Measurements from ENCODE around the gene CTSZ. TPM values are rescaled to one million over a fixed set of nuclear protein-coding genes. Genes with fewer than 3 reads are reported as not detected.

The CTSZ gene
- total and polyA plus RNA-seq, 2 donors from 2014 or later = 200 to 234 TPM

GRCh38 chr20:59039233-59039632, 32.2 kb upstream of the CTSZ start:
- intact Hi-C loops (cut with DNase I) = no loop called here
- TF ChIP-seq CTCF (IDR thresholded peaks at IDR 0.05; ENCODE audit: borderline replicate concordance, extremely low read depth, insufficient read depth) = no peak
- Histone ChIP-seq H3K36me3 (ENCODE audit: control insufficient read depth in 2 of 3, insufficient read depth in 3 of 3, low read length in 3 of 3) (peaks cover 5 to 25% (median 20%) of the 10 kb centered on the region in 3 donors), H3K4me1 (ENCODE audit: control insufficient read depth in 2 of 3, insufficient read depth in 2 of 3, low read depth in 1 of 3, low read length in 3 of 3) (peaks cover 2 to 11% (median 7%) of the 10 kb centered on the region in 3 donors), H3K9me3 (ENCODE audit: control insufficient read depth in 2 of 3, insufficient read depth in 1 of 3, low read length in 3 of 3) (no peaks in the 10 kb centered on the region), H3K27me3 (ENCODE audit: control insufficient read depth, insufficient read depth, low read length) (no peaks in the 10 kb centered on the region), H3K4me3 (ENCODE audit: low read length in 3 of 3) (no peak overlapping the region), H3K9ac (ENCODE audit: low read length in 3 of 3) (no peak overlapping the region), H3K27ac (ENCODE audit: low read depth in 2 of 2, low read length in 2 of 2) (no peak overlapping the region)
- FAIRE-seq (no peak), DNase-seq (no peak)

DNA sequence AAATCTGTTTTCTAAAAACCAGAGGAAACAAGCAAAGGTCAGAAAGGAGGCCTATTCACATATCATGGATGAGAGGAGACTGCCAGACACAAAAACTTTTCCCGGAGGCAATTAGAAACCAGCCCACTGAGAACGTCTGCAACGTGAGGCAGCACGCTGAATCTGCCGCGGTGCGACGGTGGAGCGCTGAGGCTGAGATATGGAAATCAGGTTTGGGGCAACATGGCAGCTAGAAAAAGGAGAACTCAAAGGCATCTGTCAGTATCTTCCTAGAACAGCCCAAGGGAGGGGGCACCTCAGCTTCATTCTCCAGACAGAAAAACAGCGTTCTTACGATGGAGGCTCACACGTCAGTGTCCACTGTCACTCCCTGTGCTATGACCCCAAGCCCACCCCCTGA, 30.3 kb upstream of the CTSZ start:
- Histone ChIP-seq H3K27me3 (ENCODE audit: control insufficient read depth, insufficient read depth, low read length) (no peaks in the 10 kb centered on the region), H3K4me1 (ENCODE audit: control insufficient read depth in 2 of 3, insufficient read depth in 2 of 3, low read depth in 1 of 3, low read length in 3 of 3) (peaks cover 2 to 8% (median 3%) of the 10 kb centered on the region in 3 donors), H3K27ac (ENCODE audit: low read depth in 2 of 2, low read length in 2 of 2) (no peak overlapping the region), H3K9me3 (ENCODE audit: control insufficient read depth in 2 of 3, insufficient read depth in 1 of 3, low read length in 3 of 3) (no peaks in the 10 kb centered on the region), H3K4me3 (ENCODE audit: low read length in 3 of 3) (no peak overlapping the region), H3K9ac (ENCODE audit: low read length in 3 of 3) (no peak overlapping the region), H3K36me3 (ENCODE audit: control insufficient read depth in 2 of 3, insufficient read depth in 3 of 3, low read length in 3 of 3) (peaks cover 5 to 31% (median 20%) of the 10 kb centered on the region in 3 donors)
- FAIRE-seq (no peak), DNase-seq (no peak)
- no peak for TF ChIP-seq CTCF (IDR thresholded peaks at IDR 0.05; ENCODE audit: borderline replicate concordance, extremely low read depth, insufficient read depth)
- intact Hi-C loops (cut with DNase I) = no loop called here

DNA sequence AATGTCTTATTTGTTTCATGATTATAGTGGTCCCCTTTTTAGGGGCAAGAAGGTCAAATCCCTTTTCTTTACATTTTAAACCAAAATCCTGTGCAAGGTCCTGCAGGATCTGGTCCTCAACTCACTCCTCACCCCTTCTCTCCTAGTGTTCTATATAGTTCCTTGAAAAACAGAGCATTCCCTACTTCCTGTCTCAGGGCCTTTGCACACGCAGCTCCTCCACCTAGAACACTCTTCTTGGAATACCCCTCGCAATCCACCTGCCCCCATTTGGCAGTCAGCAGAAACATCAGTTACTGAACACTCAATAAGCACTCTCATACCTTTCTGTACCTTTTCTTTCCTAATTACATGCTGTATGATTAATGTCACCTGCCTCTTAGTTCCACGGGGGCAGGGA, 28.3 kb upstream of the CTSZ start:
- no peak for TF ChIP-seq CTCF (IDR thresholded peaks at IDR 0.05; ENCODE audit: borderline replicate concordance, extremely low read depth, insufficient read depth)
- DNase-seq (no peak), FAIRE-seq (no peak)
- intact Hi-C loops (cut with DNase I) = no loop called here
- H3K4me1 ChIP-seq (ENCODE audit: control insufficient read depth in 2 of 3, insufficient read depth in 2 of 3, low read depth in 1 of 3, low read length in 3 of 3) = peaks cover 0 to 8% (median 6%) of the 10 kb centered on the region in 3 donors
- H3K27me3 ChIP-seq (ENCODE audit: control insufficient read depth, insufficient read depth, low read length) = no peaks in the 10 kb centered on the region
- no peaks in the 10 kb centered on the region for H3K9me3 ChIP-seq (ENCODE audit: control insufficient read depth in 2 of 3, insufficient read depth in 1 of 3, low read length in 3 of 3)
- H3K36me3 ChIP-seq (ENCODE audit: control insufficient read depth in 2 of 3, insufficient read depth in 3 of 3, low read length in 3 of 3) = peaks cover 5 to 36% (median 20%) of the 10 kb centered on the region in 3 donors
- H3K9ac ChIP-seq (ENCODE audit: low read length in 3 of 3) = no peak overlapping the region
- no peak overlapping the region for H3K4me3 ChIP-seq (ENCODE audit: low read length in 3 of 3)
- no peak overlapping the region for H3K27ac ChIP-seq (ENCODE audit: low read depth in 2 of 2, low read length in 2 of 2)

- Histone ChIP-seq H3K27ac (ENCODE audit: low read depth in 2 of 2, low read length in 2 of 2) (no peak overlapping the region), H3K36me3 (ENCODE audit: control insufficient read depth in 2 of 3, insufficient read depth in 3 of 3, low read length in 3 of 3) (peaks cover 5 to 49% (median 25%) of the 10 kb centered on the region in 3 donors), H3K9me3 (ENCODE audit: control insufficient read depth in 2 of 3, insufficient read depth in 1 of 3, low read length in 3 of 3) (no peaks in the 10 kb centered on the region), H3K4me3 (ENCODE audit: low read length in 3 of 3) (no peak overlapping the region), H3K27me3 (ENCODE audit: control insufficient read depth, insufficient read depth, low read length) (no peaks in the 10 kb centered on the region), H3K9ac (ENCODE audit: low read length in 3 of 3) (no peak overlapping the region), H3K4me1 (ENCODE audit: control insufficient read depth in 2 of 3, insufficient read depth in 2 of 3, low read depth in 1 of 3, low read length in 3 of 3) (peaks cover 0 to 16% (median 10%) of the 10 kb centered on the region in 3 donors)
- DNase-seq (no peak), FAIRE-seq (no peak)
- intact Hi-C loops (cut with DNase I) = no loop called here
- TF ChIP-seq CTCF (IDR thresholded peaks at IDR 0.05; ENCODE audit: borderline replicate concordance, extremely low read depth, insufficient read depth) = no peak
These were observed 26.6 kb upstream of the CTSZ start for GRCh38 chr20:59033616-59034165.
